CD8-positive, alpha-beta memory T cell (primary cell): Measurements from ENCODE around the gene C10orf90. TPM values are rescaled to one million over a fixed set of nuclear protein-coding genes. Genes with fewer than 3 reads are reported as not detected.

Source experiments
- CTCF ChIA-PET: fragments of 350-600 bp; sonication (Branson Sonifier 250); formaldehyde crosslinking; loops from one replicate; lab custom pipeline; 2021; ENCODE audit warnings: antibody characterized with exemption; lab: Charles Lee
- POLR2A ChIA-PET: fragments of 350-600 bp; sonication (Branson Sonifier 250); formaldehyde crosslinking; loops from one replicate; lab custom pipeline; 2021; ENCODE audit warnings: antibody characterized with exemption; lab: Charles Lee
- DNase-seq, 5 donors: peaks; one replicate each; pipeline versions ENCODE4 v3.0.0 to v3.0.0-alpha.2; 2020 to 2022; ENCODE audit warnings: mixed read lengths in 1 of 5
- H3K27ac ChIP-seq: one replicate; pipeline ENCODE4 v1.7.0; 2013; ENCODE audit warnings: low read depth, mild to moderate bottlenecking, low read length, moderate library complexity
- H3K27me3 ChIP-seq: 2 replicates; pipeline ENCODE4 v1.7.0; 2013; ENCODE audit warnings: low read length, mild to moderate bottlenecking; ENCODE audit not compliant: insufficient read depth, poor library complexity, severe bottlenecking
- H3K36me3 ChIP-seq: 2 replicates; pipeline ENCODE4 v1.7.0; 2013; ENCODE audit warnings: mild to moderate bottlenecking, low read length, moderate library complexity; ENCODE audit not compliant: insufficient read depth
- H3K4me1 ChIP-seq: 2 replicates; pipeline ENCODE4 v1.7.0; 2013; ENCODE audit warnings: mild to moderate bottlenecking, low read length, moderate library complexity; ENCODE audit not compliant: insufficient read depth
- H3K4me3 ChIP-seq: 2 replicates; pipeline ENCODE4 v1.7.0; 2013; ENCODE audit warnings: mild to moderate bottlenecking, low read length
- H3K9me3 ChIP-seq: 2 replicates; pipeline ENCODE4 v1.7.0; 2013; ENCODE audit warnings: mild to moderate bottlenecking, low read length
- H3K27ac Mint-ChIP-seq, 8 donors: one replicate each; pipeline ENCODE4 v1.8.0; 2020 to 2021; ENCODE audit warnings: mixed read lengths in 8 of 8, mild to moderate bottlenecking in 6 of 8, inconsistent platforms in 3 of 8, moderate library complexity in 3 of 8
- H3K27me3 Mint-ChIP-seq, 2 donors: one replicate each; pipeline ENCODE4 v1.8.0; 2020 to 2021; ENCODE audit warnings: mixed read lengths in 2 of 2, mild to moderate bottlenecking in 1 of 2, moderate library complexity in 1 of 2
- H3K36me3 Mint-ChIP-seq, 3 donors: one replicate each; pipeline ENCODE4 v1.8.0; 2020 to 2021; ENCODE audit warnings: mixed read lengths in 3 of 3, inconsistent platforms in 1 of 3, mild to moderate bottlenecking in 1 of 3
- H3K4me1 Mint-ChIP-seq, 3 donors: one replicate each; pipeline ENCODE4 v1.8.0; 2020 to 2021; ENCODE audit warnings: mixed read lengths in 3 of 3, inconsistent platforms in 1 of 3, mild to moderate bottlenecking in 1 of 3
- H3K4me3 Mint-ChIP-seq, 7 donors: one replicate each; pipeline ENCODE4 v1.8.0; 2020 to 2021; ENCODE audit warnings: mixed read lengths in 7 of 7, mild to moderate bottlenecking in 6 of 7, moderate library complexity in 4 of 7, inconsistent platforms in 2 of 7
- H3K9me3 Mint-ChIP-seq, 5 donors: one replicate each; pipeline ENCODE4 v1.8.0; 2020 to 2022; ENCODE audit warnings: mixed read lengths in 5 of 5, mild to moderate bottlenecking in 3 of 5, moderate library complexity in 2 of 5, inconsistent platforms in 1 of 5
- polyA plus RNA-seq: library from polyadenylated mRNA; unstranded; fragments of 300-500 nt; fragmentation: Illumina TruSeq; gene quantifications from one replicate; pipeline ENCODE4 v1.2.3, GENCODE V29; 2021
- total RNA-seq, 2 experiments: library from RNA; stranded (reverse); gene quantifications; one replicate each; pipeline ENCODE4 v1.2.3, GENCODE V29; 2021

Gene C10orf90
- total and polyA plus RNA-seq, 3 experiments from 2014 or later, result not detected

DNA sequence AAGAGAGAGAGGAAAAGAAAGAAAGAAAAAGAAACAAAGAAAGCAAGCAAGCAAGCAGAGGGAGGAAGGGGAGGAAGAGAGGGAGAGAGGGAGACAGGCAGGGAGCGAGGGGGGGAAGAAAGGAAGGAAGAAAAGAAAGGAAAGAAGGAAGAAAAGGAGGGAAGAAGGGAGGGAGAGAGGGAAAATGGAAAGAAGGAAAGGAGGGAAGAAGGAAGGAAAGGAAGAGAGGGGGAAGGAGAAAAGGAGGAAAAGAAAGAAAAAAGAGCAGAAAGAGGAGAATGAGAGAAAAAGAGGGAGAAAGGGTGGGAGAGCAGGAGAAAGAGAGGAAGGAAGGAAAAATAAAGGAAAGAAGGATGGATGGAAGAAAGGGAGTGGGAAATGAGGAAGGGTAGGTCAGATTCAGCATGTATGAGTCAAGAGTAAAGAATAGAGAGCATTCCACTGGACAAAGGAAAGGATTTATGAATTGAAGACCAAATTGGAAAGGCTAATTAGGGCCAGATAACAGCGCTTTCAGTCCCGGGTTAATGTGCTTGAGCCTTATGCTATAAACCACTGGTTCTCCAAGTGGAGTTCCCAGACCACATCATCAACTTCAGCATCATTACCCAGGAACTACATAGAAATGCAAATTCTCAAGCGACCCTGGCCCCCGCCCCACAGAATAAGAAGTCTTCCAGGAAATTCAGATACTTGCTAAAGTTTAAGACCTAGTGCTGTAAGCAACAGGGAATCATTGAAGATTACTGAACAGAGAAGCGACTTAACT, 85.1 kb downstream of the C10orf90 start:
- peaks cover 0 to 1% (median 0%) of the 10 kb centered on the region in 3 donors for H3K36me3 Mint-ChIP-seq
- peaks cover 0 to 5% of the 10 kb centered on the region in 2 donors for H3K27me3 Mint-ChIP-seq
- ChIA-PET CTCF (no interaction called here), POLR2A (no interaction called here)
- no peaks in the 10 kb centered on the region for H3K4me1 ChIP-seq
- no peaks in the 10 kb centered on the region for H3K4me1 Mint-ChIP-seq
- no peak for DNase-seq
- peaks cover 0 to 8% (median 3%) of the 10 kb centered on the region in 5 donors for H3K9me3 Mint-ChIP-seq
- no peak overlapping the region for H3K27ac ChIP-seq
- no peak overlapping the region for H3K27ac Mint-ChIP-seq
- H3K9me3 ChIP-seq, result no peaks in the 10 kb centered on the region
- H3K27me3 ChIP-seq, result no peaks in the 10 kb centered on the region
- no peaks in the 10 kb centered on the region for H3K36me3 ChIP-seq
- H3K4me3 ChIP-seq, result no peak overlapping the region
- H3K4me3 Mint-ChIP-seq, result no peak overlapping the region

DNA sequence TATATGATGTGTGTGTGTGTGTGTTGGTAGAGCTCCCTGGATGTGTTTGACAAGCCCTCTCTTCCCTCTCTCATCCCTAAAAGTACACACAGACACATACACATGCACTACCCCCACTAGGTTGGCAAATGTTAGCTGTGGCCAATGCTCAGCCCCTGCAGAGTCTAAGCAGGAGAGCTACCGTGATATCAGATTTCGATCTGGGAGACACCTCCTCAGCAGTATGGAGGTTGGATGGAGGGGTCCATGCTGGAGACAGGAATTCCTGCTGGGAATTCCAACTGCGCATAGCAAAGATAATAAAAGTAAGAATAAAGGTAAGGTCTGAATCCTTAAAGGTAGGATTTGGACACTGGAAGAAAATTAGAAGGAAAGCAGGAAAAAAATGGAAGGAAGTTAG, 85.7 kb downstream of the C10orf90 start:
- no peaks in the 10 kb centered on the region for H3K4me1 Mint-ChIP-seq
- CTCF ChIA-PET, result no interaction called here
- H3K36me3 ChIP-seq, result no peaks in the 10 kb centered on the region
- POLR2A ChIA-PET, result no interaction called here
- peaks cover 0 to 8% (median 3%) of the 10 kb centered on the region in 5 donors for H3K9me3 Mint-ChIP-seq
- H3K27ac ChIP-seq, result no peak overlapping the region
- peaks cover 0 to 1% (median 0%) of the 10 kb centered on the region in 3 donors for H3K36me3 Mint-ChIP-seq
- no peak overlapping the region for H3K27ac Mint-ChIP-seq
- H3K4me3 Mint-ChIP-seq, result no peak overlapping the region
- no peaks in the 10 kb centered on the region for H3K9me3 ChIP-seq
- no peak for DNase-seq
- H3K4me3 ChIP-seq, result no peak overlapping the region
- no peaks in the 10 kb centered on the region for H3K4me1 ChIP-seq
- H3K27me3 Mint-ChIP-seq, result peaks cover 0 to 5% of the 10 kb centered on the region in 2 donors
- H3K27me3 ChIP-seq, result no peaks in the 10 kb centered on the region

DNA sequence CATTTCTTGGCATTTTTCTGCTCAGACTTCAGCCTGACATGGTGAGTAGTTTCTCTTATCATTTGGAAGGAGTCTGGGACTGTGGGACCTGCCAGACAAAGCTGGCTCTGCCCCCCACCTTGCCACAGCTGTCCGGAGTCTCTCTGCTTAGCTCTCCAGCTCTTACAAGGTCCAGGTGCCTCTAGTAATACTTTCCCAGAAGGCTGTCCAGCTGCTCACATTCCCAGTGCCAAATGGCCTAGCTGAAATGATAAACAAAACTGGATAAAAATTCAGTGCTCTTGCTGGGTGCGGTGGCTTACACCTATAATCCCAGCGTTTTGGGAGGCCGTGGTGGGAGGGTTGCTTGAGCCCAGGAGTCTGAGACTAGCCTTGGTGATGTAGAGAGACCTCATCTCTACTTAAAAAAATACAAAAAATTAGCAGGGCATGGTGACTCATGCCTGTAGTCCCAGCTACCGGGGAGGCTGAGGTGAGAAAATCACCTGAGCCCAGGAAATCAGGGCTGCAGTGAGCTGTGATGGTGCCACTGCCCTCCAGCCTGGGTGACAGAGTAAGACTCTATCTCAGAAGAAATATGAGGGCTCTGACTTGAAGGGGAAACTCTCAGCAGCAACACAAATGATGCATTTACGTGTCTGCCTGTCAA, 86.8 kb downstream of the C10orf90 start:
- peaks cover 0 to 5% of the 10 kb centered on the region in 2 donors for H3K27me3 Mint-ChIP-seq
- no peak for DNase-seq
- H3K36me3 Mint-ChIP-seq, result peaks cover 0 to 1% (median 0%) of the 10 kb centered on the region in 3 donors
- no peaks in the 10 kb centered on the region for H3K4me1 Mint-ChIP-seq
- no peak overlapping the region for H3K27ac ChIP-seq
- H3K4me1 ChIP-seq, result no peaks in the 10 kb centered on the region
- no peak overlapping the region for H3K4me3 Mint-ChIP-seq
- ChIA-PET CTCF (no interaction called here), POLR2A (no interaction called here)
- no peaks in the 10 kb centered on the region for H3K9me3 ChIP-seq
- peaks cover 0 to 6% (median 3%) of the 10 kb centered on the region in 5 donors for H3K9me3 Mint-ChIP-seq
- H3K27me3 ChIP-seq, result no peaks in the 10 kb centered on the region
- no peak overlapping the region for H3K4me3 ChIP-seq
- H3K36me3 ChIP-seq, result no peaks in the 10 kb centered on the region
- H3K27ac Mint-ChIP-seq, result no peak overlapping the region

DNA sequence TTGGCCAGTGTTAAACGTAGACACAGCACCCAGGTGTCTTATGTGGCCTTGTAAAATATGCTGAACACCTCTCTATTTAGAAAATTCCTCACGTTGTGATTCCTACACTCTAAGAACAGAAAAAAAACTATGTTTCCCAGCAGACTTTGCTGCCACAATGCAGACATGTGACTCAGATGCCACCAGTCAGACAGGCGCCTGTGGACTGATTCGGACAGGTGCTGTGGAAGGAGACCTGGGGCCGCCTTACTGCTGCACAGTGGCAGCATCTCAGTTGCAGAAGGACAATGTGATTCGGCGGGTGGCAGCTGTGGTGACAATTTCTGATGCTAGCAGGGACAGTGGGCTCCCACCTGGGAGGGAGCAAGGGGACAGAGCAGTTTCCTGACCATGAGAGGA, 88.8 kb downstream of the C10orf90 start:
- no peak for DNase-seq
- H3K27ac Mint-ChIP-seq, result no peak overlapping the region
- ChIA-PET POLR2A (no interaction called here), CTCF (no interaction called here)
- H3K27me3 Mint-ChIP-seq, result peaks cover 0 to 5% of the 10 kb centered on the region in 2 donors
- Histone ChIP-seq H3K9me3 (no peaks in the 10 kb centered on the region), H3K4me3 (no peak overlapping the region), H3K36me3 (no peaks in the 10 kb centered on the region), H3K27me3 (no peaks in the 10 kb centered on the region), H3K4me1 (no peaks in the 10 kb centered on the region), H3K27ac (no peak overlapping the region)
- H3K36me3 Mint-ChIP-seq, result peaks cover 0 to 1% (median 0%) of the 10 kb centered on the region in 3 donors
- H3K9me3 Mint-ChIP-seq, result peaks cover 0 to 6% (median 3%) of the 10 kb centered on the region in 5 donors
- H3K4me1 Mint-ChIP-seq, result no peaks in the 10 kb centered on the region
- no peak overlapping the region for H3K4me3 Mint-ChIP-seq

DNA sequence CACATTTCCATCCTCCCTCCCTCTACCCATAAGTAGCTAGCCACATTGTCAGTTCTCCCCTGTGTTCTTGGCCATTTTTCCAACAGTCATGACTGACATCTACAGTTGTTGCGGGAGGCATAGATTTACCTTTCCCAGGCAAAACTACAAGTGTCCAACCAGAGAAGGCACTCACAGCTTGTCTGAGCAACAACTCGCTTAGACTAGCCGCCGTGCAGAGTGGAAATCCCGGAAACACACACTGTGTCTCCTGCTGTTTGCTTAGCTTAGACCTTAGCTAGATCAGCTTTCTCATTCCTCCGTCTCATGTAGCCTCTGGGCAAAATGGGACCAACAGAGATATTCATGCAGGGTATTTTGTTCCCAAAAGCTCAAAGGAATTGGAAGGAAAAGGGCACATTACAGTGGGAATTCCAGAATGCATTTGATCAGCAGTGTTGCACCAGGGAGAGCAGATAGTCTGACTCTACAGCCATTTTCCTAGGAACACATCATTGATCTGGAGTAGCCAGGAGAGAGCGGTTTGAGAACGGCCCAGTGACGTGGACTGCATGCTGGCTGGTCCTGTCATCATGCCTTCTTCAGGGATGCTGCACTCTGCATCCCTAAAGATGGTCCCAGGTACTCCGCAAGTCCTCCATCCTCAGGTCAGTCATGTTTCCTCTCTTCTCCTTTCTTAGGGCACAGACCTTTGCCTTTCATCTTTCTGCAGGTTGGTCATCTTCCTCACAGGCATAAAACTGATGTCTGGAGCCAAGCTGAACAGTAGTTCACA, 89.4 kb downstream of the C10orf90 start:
- DNase-seq, result no peak
- ChIA-PET CTCF (no interaction called here), POLR2A (no interaction called here)
- H3K9me3 Mint-ChIP-seq, result peaks cover 0 to 6% (median 2%) of the 10 kb centered on the region in 5 donors
- no peak overlapping the region for H3K27ac Mint-ChIP-seq
- Histone ChIP-seq H3K9me3 (no peaks in the 10 kb centered on the region), H3K36me3 (no peaks in the 10 kb centered on the region), H3K27me3 (no peaks in the 10 kb centered on the region), H3K4me3 (no peak overlapping the region), H3K27ac (no peak overlapping the region), H3K4me1 (no peaks in the 10 kb centered on the region)
- H3K27me3 Mint-ChIP-seq, result peaks cover 0 to 5% of the 10 kb centered on the region in 2 donors
- no peaks in the 10 kb centered on the region for H3K4me1 Mint-ChIP-seq
- no peak overlapping the region for H3K4me3 Mint-ChIP-seq
- H3K36me3 Mint-ChIP-seq, result peaks cover 0 to 1% (median 0%) of the 10 kb centered on the region in 3 donors

DNA sequence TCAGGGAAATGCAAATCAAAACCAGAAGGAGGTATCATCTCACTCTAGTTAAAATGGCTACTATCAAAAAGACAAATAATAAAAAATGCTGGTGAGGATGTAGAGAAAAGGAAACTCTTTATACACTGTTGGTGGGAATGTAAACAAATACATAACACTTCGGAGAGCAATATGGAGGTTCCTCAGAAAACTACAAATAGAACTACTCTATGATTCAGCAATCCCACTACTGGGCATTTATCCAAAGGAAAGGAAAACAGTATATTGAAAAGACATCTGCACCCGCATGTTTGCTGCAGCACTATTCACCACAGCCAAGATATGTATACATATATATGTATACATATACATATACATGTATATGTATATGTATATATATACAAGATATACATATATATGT, 94.2 kb downstream of the C10orf90 start:
- DNase-seq, result no peak
- no peaks in the 10 kb centered on the region for H3K27me3 ChIP-seq
- H3K9me3 Mint-ChIP-seq, result peaks cover 0 to 8% (median 2%) of the 10 kb centered on the region in 5 donors
- CTCF ChIA-PET, result no interaction called here
- no peak overlapping the region for H3K27ac Mint-ChIP-seq
- no peaks in the 10 kb centered on the region for H3K4me1 ChIP-seq
- H3K27me3 Mint-ChIP-seq, result peaks cover 0 to 2% of the 10 kb centered on the region in 2 donors
- no peaks in the 10 kb centered on the region for H3K36me3 ChIP-seq
- no peak overlapping the region for H3K4me3 ChIP-seq
- no peaks in the 10 kb centered on the region for H3K9me3 ChIP-seq
- no peak overlapping the region for H3K27ac ChIP-seq
- POLR2A ChIA-PET, result no interaction called here
- H3K4me1 Mint-ChIP-seq, result no peaks in the 10 kb centered on the region
- no peak overlapping the region for H3K4me3 Mint-ChIP-seq
- H3K36me3 Mint-ChIP-seq, result no peaks in the 10 kb centered on the region

DNA sequence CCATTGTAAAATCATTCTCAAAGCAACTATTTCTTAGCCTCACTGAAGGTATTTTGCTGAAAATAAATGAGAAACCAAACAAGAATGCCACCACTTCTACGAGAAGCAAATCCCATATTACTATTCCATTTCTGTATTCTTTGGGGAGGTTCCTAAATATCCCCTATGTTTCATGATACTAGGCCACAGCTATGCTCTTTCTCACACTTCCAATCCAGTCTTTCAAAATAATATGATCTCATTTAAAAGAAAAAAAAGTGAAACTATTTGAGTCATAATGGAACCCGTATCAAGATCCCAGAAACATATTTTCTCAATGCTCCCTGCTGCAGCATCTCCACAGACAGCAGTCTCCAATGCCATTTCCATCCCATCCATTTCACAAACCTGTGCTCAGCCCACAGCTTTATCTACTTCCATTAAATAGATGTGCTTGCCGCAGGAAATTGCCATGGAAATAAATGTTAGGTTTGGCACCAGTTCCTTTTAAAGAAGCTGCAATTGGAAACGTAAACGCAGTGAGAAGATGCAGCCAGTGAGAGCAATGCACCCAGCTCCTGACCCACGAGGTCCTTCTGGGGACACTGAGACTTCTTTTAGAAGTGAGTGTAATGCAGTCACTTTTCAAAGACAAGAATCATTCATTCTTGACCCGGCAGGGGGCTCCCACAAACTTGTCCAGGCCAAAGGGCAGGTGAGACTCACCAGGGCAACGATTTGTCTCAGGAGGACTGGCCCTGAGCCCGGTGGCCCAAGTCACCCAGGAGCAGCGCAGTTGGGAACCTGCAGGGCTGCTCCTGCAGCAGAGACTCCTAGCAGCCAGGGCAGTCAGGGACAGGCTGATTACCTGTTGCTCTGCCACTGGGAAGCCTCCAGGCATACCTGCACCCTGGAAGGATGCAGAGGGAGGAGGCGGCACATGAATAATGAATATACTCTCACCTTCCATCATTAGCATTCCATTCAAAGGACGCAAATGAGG, 99.6 kb downstream of the C10orf90 start:
- no peak overlapping the region for H3K4me3 Mint-ChIP-seq

More for the DNA sequence above, 99.6 kb downstream of the C10orf90 start:
- H3K9me3 ChIP-seq, result no peaks in the 10 kb centered on the region
- no peak for DNase-seq
- Mint-ChIP-seq H3K9me3 (peaks cover 0 to 13% (median 2%) of the 10 kb centered on the region in 5 donors), H3K27me3 (peaks cover 0 to 4% of the 10 kb centered on the region in 2 donors), H3K27ac (no peak overlapping the region), H3K4me1 (no peaks in the 10 kb centered on the region), H3K36me3 (no peaks in the 10 kb centered on the region)
- CTCF ChIA-PET, result no interaction called here
- POLR2A ChIA-PET, result no interaction called here
- H3K4me3 ChIP-seq, result no peak overlapping the region
- H3K36me3 ChIP-seq, result no peaks in the 10 kb centered on the region
- no peaks in the 10 kb centered on the region for H3K27me3 ChIP-seq
- no peak overlapping the region for H3K27ac ChIP-seq
- H3K4me1 ChIP-seq, result no peaks in the 10 kb centered on the region
